Measurements from ENCODE around the gene SUSD4. TPM values are rescaled to one million over a fixed set of nuclear protein-coding genes. Genes with fewer than 3 reads are reported as not detected.

Gene SUSD4
- total RNA-seq, 1 donor from 2014 or later: 26.3 TPM

- peaks cover 7% of the 10 kb centered on the region for H3K4me1 ChIP-seq
- H3K4me3 ChIP-seq: no peak overlapping the region
- H3K27me3 ChIP-seq: no peaks in the 10 kb centered on the region
- H3K27ac ChIP-seq: no peak overlapping the region
- DNase-seq (ENCODE audit: extremely low spot score in 2 of 2): no peak
- no peaks in the 10 kb centered on the region for H3K9me3 ChIP-seq
- no peaks in the 10 kb centered on the region for H3K36me3 ChIP-seq
- TF ChIP-seq POLR2AphosphoS5 (IDR thresholded peaks at IDR 0.05; ENCODE audit: insufficient read depth in 1 of 2, low read depth in 1 of 2) (no peak), POLR2A (IDR thresholded peaks at IDR 0.05) (no peak), CTCF (IDR thresholded peaks at IDR 0.05) (no peak)
- intact Hi-C loops (cut with DNase I): no loop called here
Observed at GRCh38 chr1:223337174-223337869, 26.7 kb downstream of the SUSD4 start.

DNA sequence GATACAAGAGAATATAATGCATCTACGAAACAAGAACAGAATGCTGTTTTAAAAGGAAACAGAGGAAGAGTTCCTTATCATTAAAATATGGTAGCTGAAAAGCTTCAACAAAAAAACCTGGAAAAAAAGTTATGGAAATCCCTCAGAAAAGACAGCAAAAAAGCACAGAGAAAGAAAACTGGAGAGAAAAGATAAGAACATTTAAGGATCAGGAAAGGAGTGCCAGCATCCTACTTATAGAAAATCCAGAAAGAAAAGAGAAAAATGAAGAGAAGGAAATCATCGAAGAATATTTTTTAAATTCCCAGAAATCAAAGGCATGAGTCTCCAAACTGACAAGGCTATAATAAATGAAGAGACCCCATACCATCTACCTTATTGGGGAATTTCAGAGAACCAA is 29.8 kb downstream of the SUSD4 start:
- TF ChIP-seq POLR2AphosphoS5 (IDR thresholded peaks at IDR 0.05; ENCODE audit: insufficient read depth in 1 of 2, low read depth in 1 of 2) (no peak), CTCF (IDR thresholded peaks at IDR 0.05) (no peak), POLR2A (IDR thresholded peaks at IDR 0.05) (no peak)
- Histone ChIP-seq H3K4me3 (no peak overlapping the region), H3K4me1 (no peaks in the 10 kb centered on the region), H3K27me3 (no peaks in the 10 kb centered on the region), H3K9me3 (no peaks in the 10 kb centered on the region), H3K36me3 (no peaks in the 10 kb centered on the region), H3K27ac (no peak overlapping the region)
- DNase-seq (ENCODE audit: extremely low spot score in 2 of 2): no peak
- intact Hi-C loops (cut with DNase I): no loop called here

DNA sequence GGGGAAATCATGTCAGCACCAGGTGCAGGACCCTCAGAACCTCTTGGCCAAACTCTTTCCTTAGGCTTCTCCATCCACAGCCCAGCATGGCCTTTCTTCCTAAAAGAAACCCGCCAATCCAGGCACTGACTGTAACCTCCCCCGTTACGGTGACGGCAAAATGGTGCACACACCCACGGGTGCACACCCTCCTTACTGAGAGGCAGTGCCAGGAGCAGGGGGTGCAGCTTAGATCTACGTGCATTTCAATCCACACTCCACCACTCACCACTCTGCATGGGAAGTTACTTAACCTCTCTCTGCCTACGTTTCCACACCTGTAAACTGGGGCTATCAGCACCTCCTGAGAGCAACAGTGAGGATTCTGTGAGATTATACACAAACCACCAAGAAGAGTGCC is 31.0 kb downstream of the SUSD4 start:
- intact Hi-C loops (cut with DNase I): no loop called here
- Histone ChIP-seq H3K27ac (no peak overlapping the region), H3K27me3 (no peaks in the 10 kb centered on the region), H3K4me1 (no peaks in the 10 kb centered on the region), H3K4me3 (no peak overlapping the region), H3K9me3 (no peaks in the 10 kb centered on the region), H3K36me3 (no peaks in the 10 kb centered on the region)
- peak in 1 of 2 donors; percentile 52 for DNase-seq (ENCODE audit: extremely low spot score in 2 of 2)
- TF ChIP-seq POLR2AphosphoS5 (IDR thresholded peaks at IDR 0.05; ENCODE audit: insufficient read depth in 1 of 2, low read depth in 1 of 2) (no peak), POLR2A (IDR thresholded peaks at IDR 0.05) (no peak), CTCF (IDR thresholded peaks at IDR 0.05) (no peak)

- no peaks in the 10 kb centered on the region for H3K27me3 ChIP-seq
- H3K27ac ChIP-seq: no peak overlapping the region
- no peaks in the 10 kb centered on the region for H3K4me1 ChIP-seq
- DNase-seq (ENCODE audit: extremely low spot score in 2 of 2): no peak
- H3K36me3 ChIP-seq: no peaks in the 10 kb centered on the region
- intact Hi-C loops (cut with DNase I): no loop called here
- TF ChIP-seq POLR2AphosphoS5 (IDR thresholded peaks at IDR 0.05; ENCODE audit: insufficient read depth in 1 of 2, low read depth in 1 of 2): no peak
- TF ChIP-seq POLR2A (IDR thresholded peaks at IDR 0.05): no peak
- H3K9me3 ChIP-seq: no peaks in the 10 kb centered on the region
- H3K4me3 ChIP-seq: no peak overlapping the region
Observed at GRCh38 chr1:223331929-223332328, 32.0 kb downstream of the SUSD4 start.

DNA sequence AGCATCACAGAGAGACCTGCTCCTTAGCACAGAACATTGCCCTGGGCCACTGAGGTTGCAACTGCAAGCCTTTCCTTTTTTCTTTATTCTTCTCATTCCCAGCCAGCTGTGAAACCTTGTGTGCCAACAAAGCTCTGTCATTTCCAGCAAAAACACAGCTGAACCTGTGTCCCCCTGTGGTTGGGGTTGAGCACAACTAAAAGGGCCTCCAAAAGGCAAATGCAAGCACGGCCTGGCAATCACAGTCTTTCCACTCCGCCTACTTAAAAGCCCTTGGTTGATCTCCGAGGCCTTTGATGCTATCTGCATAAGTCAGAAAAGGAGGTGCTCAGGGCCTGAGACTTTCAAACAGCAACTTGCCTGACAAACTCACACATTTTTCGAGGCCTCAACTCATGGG is 32.7 kb downstream of the SUSD4 start:
- Histone ChIP-seq H3K9me3 (no peaks in the 10 kb centered on the region), H3K27me3 (no peaks in the 10 kb centered on the region), H3K4me1 (no peaks in the 10 kb centered on the region), H3K4me3 (no peak overlapping the region), H3K36me3 (no peaks in the 10 kb centered on the region), H3K27ac (no peak overlapping the region)
- TF ChIP-seq CTCF (IDR thresholded peaks at IDR 0.05) (no peak), POLR2A (IDR thresholded peaks at IDR 0.05) (no peak), POLR2AphosphoS5 (IDR thresholded peaks at IDR 0.05; ENCODE audit: insufficient read depth in 1 of 2, low read depth in 1 of 2) (no peak)
- intact Hi-C loops (cut with DNase I): no loop called here
- no peak for DNase-seq (ENCODE audit: extremely low spot score in 2 of 2)
